Measurements from ENCODE around the gene RIPOR3.

- TF ChIP-seq, protein P1, sequence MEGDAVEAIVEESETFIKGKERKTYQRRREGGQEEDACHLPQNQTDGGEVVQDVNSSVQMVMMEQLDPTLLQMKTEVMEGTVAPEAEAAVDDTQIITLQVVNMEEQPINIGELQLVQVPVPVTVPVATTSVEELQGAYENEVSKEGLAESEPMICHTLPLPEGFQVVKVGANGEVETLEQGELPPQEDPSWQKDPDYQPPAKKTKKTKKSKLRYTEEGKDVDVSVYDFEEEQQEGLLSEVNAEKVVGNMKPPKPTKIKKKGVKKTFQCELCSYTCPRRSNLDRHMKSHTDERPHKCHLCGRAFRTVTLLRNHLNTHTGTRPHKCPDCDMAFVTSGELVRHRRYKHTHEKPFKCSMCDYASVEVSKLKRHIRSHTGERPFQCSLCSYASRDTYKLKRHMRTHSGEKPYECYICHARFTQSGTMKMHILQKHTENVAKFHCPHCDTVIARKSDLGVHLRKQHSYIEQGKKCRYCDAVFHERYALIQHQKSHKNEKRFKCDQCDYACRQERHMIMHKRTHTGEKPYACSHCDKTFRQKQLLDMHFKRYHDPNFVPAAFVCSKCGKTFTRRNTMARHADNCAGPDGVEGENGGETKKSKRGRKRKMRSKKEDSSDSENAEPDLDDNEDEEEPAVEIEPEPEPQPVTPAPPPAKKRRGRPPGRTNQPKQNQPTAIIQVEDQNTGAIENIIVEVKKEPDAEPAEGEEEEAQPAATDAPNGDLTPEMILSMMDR (IDR thresholded peaks at IDR 0.05): no peak
- TF ChIP-seq POLR2A (IDR thresholded peaks at IDR 0.05): no peak
These were observed 39.7 kb downstream of the RIPOR3 start for GRCh38 chr20:50651676-50652075.
